ENCODE results near the gene RALGPS1.

Gene RALGPS1

GRCh38 chr9:127206666-127207065 lies 292.1 kb downstream of the RALGPS1 start:
- Histone ChIP-seq H2AFZ (ENCODE audit: low read length) (no peak overlapping the region), H4K20me1 (ENCODE audit: insufficient read depth, low read length) (no peaks in the 10 kb centered on the region), H3K4me3 (ENCODE audit: low read length) (no peak overlapping the region), H3K27me3 (replicated peaks; ENCODE audit: insufficient read depth, low read length) (no peaks in the 10 kb centered on the region), H3K4me1 (ENCODE audit: low read length) (no peaks in the 10 kb centered on the region), H3K9me2 (replicated peaks; ENCODE audit: insufficient read depth, low read length) (no peaks in the 10 kb centered on the region), H3K4me2 (ENCODE audit: low read depth, low read length) (no peak overlapping the region), H3K9me3 (replicated peaks; ENCODE audit: insufficient read depth, low read length) (no peaks in the 10 kb centered on the region), H3F3A (ENCODE audit: insufficient read depth, low read length) (no peaks in the 10 kb centered on the region), H3K79me2 (ENCODE audit: low read length) (no peaks in the 10 kb centered on the region), H3K9ac (ENCODE audit: low read length) (no peak overlapping the region), H3K27ac (ENCODE audit: low read length) (no peak overlapping the region), H3K36me3 (replicated peaks; ENCODE audit: insufficient read depth, low read length) (no peaks in the 10 kb centered on the region)
- no peak for TF ChIP-seq EZH2 (optimal IDR thresholded peaks at IDR 0.05; ENCODE audit: low read depth, low read length)
- no peak for TF ChIP-seq EZH2phosphoT487 (IDR thresholded peaks at IDR 0.05; ENCODE audit: low read length)
- TF ChIP-seq CTCF (IDR thresholded peaks at IDR 0.05; ENCODE audit: low read length): no peak
- DNase-seq: no peak

GRCh38 chr9:127207734-127208410 lies 293.3 kb downstream of the RALGPS1 start:
- no peaks in the 10 kb centered on the region for H3K36me3 ChIP-seq (replicated peaks; ENCODE audit: insufficient read depth, low read length)
- H3K9ac ChIP-seq (ENCODE audit: low read length): no peak overlapping the region
- no peak overlapping the region for H2AFZ ChIP-seq (ENCODE audit: low read length)
- TF ChIP-seq EZH2 (optimal IDR thresholded peaks at IDR 0.05; ENCODE audit: low read depth, low read length) (no peak), CTCF (IDR thresholded peaks at IDR 0.05; ENCODE audit: low read length) (no peak), EZH2phosphoT487 (IDR thresholded peaks at IDR 0.05; ENCODE audit: low read length) (no peak)
- H3K4me1 ChIP-seq (ENCODE audit: low read length): no peaks in the 10 kb centered on the region
- no peaks in the 10 kb centered on the region for H4K20me1 ChIP-seq (ENCODE audit: insufficient read depth, low read length)
- H3K9me3 ChIP-seq (replicated peaks; ENCODE audit: insufficient read depth, low read length): no peaks in the 10 kb centered on the region
- no peak for DNase-seq
- no peaks in the 10 kb centered on the region for H3K27me3 ChIP-seq (replicated peaks; ENCODE audit: insufficient read depth, low read length)
- H3K27ac ChIP-seq (ENCODE audit: low read length): no peak overlapping the region
- no peaks in the 10 kb centered on the region for H3F3A ChIP-seq (ENCODE audit: insufficient read depth, low read length)
- H3K4me3 ChIP-seq (ENCODE audit: low read length): no peak overlapping the region
- no peaks in the 10 kb centered on the region for H3K79me2 ChIP-seq (ENCODE audit: low read length)
- H3K4me2 ChIP-seq (ENCODE audit: low read depth, low read length): no peak overlapping the region
- no peaks in the 10 kb centered on the region for H3K9me2 ChIP-seq (replicated peaks; ENCODE audit: insufficient read depth, low read length)

GRCh38 chr9:127208416-127208815 lies 293.8 kb downstream of the RALGPS1 start:
- H3K36me3 ChIP-seq (replicated peaks; ENCODE audit: insufficient read depth, low read length): no peaks in the 10 kb centered on the region
- no peak overlapping the region for H3K4me2 ChIP-seq (ENCODE audit: low read depth, low read length)
- H3K79me2 ChIP-seq (ENCODE audit: low read length): no peaks in the 10 kb centered on the region
- no peaks in the 10 kb centered on the region for H4K20me1 ChIP-seq (ENCODE audit: insufficient read depth, low read length)
- no peak for DNase-seq
- H3K9ac ChIP-seq (ENCODE audit: low read length): no peak overlapping the region
- no peaks in the 10 kb centered on the region for H3K9me2 ChIP-seq (replicated peaks; ENCODE audit: insufficient read depth, low read length)
- H3K9me3 ChIP-seq (replicated peaks; ENCODE audit: insufficient read depth, low read length): no peaks in the 10 kb centered on the region
- no peaks in the 10 kb centered on the region for H3K4me1 ChIP-seq (ENCODE audit: low read length)
- H3K27ac ChIP-seq (ENCODE audit: low read length): no peak overlapping the region
- H3K4me3 ChIP-seq (ENCODE audit: low read length): no peak overlapping the region
- no peaks in the 10 kb centered on the region for H3K27me3 ChIP-seq (replicated peaks; ENCODE audit: insufficient read depth, low read length)
- H3F3A ChIP-seq (ENCODE audit: insufficient read depth, low read length): no peaks in the 10 kb centered on the region
- no peak overlapping the region for H2AFZ ChIP-seq (ENCODE audit: low read length)
- TF ChIP-seq EZH2phosphoT487 (IDR thresholded peaks at IDR 0.05; ENCODE audit: low read length) (no peak), EZH2 (optimal IDR thresholded peaks at IDR 0.05; ENCODE audit: low read depth, low read length) (no peak), CTCF (IDR thresholded peaks at IDR 0.05; ENCODE audit: low read length) (no peak)
